Measurements from ENCODE around the gene PIM3.
"Not testable (repeated sequence)": the region's sequence is repeated elsewhere in the genome, so short reads cannot be mapped to it uniquely, and the experiment has no call there.

DNA sequence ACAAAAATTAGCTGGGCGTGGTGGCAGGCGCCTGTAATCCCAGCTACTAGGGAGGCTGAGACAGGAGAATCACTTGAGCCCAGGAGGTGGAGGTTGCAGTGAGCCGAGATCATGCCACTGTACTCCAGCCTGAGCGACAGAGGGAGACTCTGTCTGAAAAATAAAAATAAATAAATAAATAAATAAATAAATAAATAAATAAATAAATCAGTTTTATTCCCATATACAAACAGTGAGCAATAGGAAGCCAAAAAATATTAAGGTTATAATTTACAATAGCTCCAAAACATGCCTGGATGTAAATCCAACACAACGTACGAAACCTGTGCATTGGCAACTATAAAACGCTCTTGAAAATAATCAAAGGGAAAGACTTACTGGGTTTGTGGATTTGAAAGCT lies 21.2 kb downstream of the PIM3 start:
- TF ChIP-seq CTCF, EP300 (IDR thresholded peaks at IDR 0.05): not testable (repeated sequence)
